MM.1S (cell line): ENCODE measurements around the gene SLC9A1.

Source experiments
- DNase-seq: peaks from one replicate; pipeline ENCODE4 v3.0.0-alpha.2; 2015
- H2AFZ ChIP-seq: fragments of 300-600 bp; sonication (generic); 2 replicates; pipeline ENCODE4 v1.6.0; 2016; ENCODE audit warnings: antibody characterized with exemption, low read length
- H3F3A ChIP-seq: fragments of 300-600 bp; sonication (generic); 2 replicates; pipeline ENCODE4 v1.6.1; 2016; ENCODE audit warnings: mild to moderate bottlenecking, antibody characterized with exemption, low read length, moderate library complexity, mixed read lengths; ENCODE audit not compliant: insufficient read depth
- H3K27ac ChIP-seq: fragments of 300-600 bp; sonication (generic); 2 replicates; pipeline ENCODE4 v1.5.1; 2016; ENCODE audit warnings: mild to moderate bottlenecking, low read length
- H3K27me3 ChIP-seq: fragments of 300-600 bp; sonication (generic); replicated peaks from 2 replicates; pipeline ENCODE4 v1.6.0; 2016; ENCODE audit warnings: low read length; ENCODE audit not compliant: insufficient read depth
- H3K36me3 ChIP-seq: fragments of 300-600 bp; sonication (generic); replicated peaks from 2 replicates; pipeline ENCODE4 v1.6.1; 2016; ENCODE audit warnings: mild to moderate bottlenecking, low read length, mixed read lengths; ENCODE audit not compliant: insufficient read depth
- H3K4me1 ChIP-seq: fragments of 300-600 bp; sonication (generic); 2 replicates; pipeline ENCODE4 v1.6.1; 2016; ENCODE audit warnings: low read length, mixed read lengths
- H3K4me2 ChIP-seq: fragments of 300-600 bp; sonication (generic); 2 replicates; pipeline ENCODE4 v1.6.0; 2016; ENCODE audit warnings: low read depth, low read length
- H3K4me3 ChIP-seq: fragments of 300-600 bp; sonication (generic); 2 replicates; pipeline ENCODE4 v1.5.1; 2016; ENCODE audit warnings: low read length, mixed read lengths
- H3K79me2 ChIP-seq: fragments of 300-600 bp; sonication (generic); 2 replicates; pipeline ENCODE4 v1.6.1; 2016; ENCODE audit warnings: mixed run types, low read length, mixed read lengths
- H3K9ac ChIP-seq: fragments of 300-600 bp; sonication (generic); 2 replicates; pipeline ENCODE4 v1.6.1; 2016; ENCODE audit warnings: low read length, mixed read lengths
- H3K9me2 ChIP-seq: fragments of 300-600 bp; sonication (generic); replicated peaks from 2 replicates; pipeline ENCODE4 v1.6.1; 2016; ENCODE audit warnings: mild to moderate bottlenecking, low read length, mixed read lengths; ENCODE audit not compliant: insufficient read depth
- H3K9me3 ChIP-seq: fragments of 300-600 bp; sonication (generic); replicated peaks from 2 replicates; pipeline ENCODE4 v1.6.1; 2016; ENCODE audit warnings: mild to moderate bottlenecking, low read length, mixed read lengths; ENCODE audit not compliant: insufficient read depth
- H4K20me1 ChIP-seq: fragments of 300-600 bp; sonication (generic); 2 replicates; pipeline ENCODE4 v1.6.1; 2016; ENCODE audit warnings: mild to moderate bottlenecking, low read length, moderate library complexity, mixed read lengths; ENCODE audit not compliant: insufficient read depth
- CTCF ChIP-seq: fragments of 300-600 bp; sonication (generic); IDR thresholded peaks from 2 replicates; pipeline ENCODE4 v1.5.1; 2016; ENCODE audit warnings: antibody characterized with exemption, low read length, mixed read lengths
- EZH2 ChIP-seq: fragments of 300-600 bp; sonication (generic); optimal IDR thresholded peaks from 2 replicates; pipeline ENCODE3; 2017; ENCODE audit warnings: low read depth, mild to moderate bottlenecking, antibody characterized with exemption, low read length, mixed read lengths
- EZH2phosphoT487 ChIP-seq: fragments of 300-600 bp; sonication (generic); IDR thresholded peaks from 2 replicates; pipeline ENCODE4 v1.6.1; 2018; ENCODE audit warnings: antibody characterized with exemption, low read length

SLC9A1 gene

DNA sequence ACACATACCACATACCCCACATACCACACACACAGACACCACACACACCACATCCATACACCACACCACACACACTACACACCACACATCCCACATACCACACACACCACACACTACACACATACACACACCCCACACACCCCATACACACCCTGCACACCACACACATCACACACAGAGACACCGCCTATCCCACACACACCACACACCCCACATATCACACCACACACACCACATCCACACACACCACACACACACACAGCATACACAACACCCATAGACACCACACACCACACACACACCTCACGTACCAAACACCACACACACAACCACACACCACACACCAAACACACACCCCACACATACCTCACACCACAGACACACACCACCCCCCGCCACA is 68.3 kb downstream of the SLC9A1 start:
- H3K4me3 ChIP-seq = no peak overlapping the region
- no peak for DNase-seq
- no peaks in the 10 kb centered on the region for H4K20me1 ChIP-seq
- H2AFZ ChIP-seq = no peak overlapping the region
- no peak overlapping the region for H3K27ac ChIP-seq
- no peak overlapping the region for H3K4me2 ChIP-seq
- no peaks in the 10 kb centered on the region for H3K36me3 ChIP-seq
- no peaks in the 10 kb centered on the region; the same call in 1 of the 2 replicates for H3K27me3 ChIP-seq
- no peaks in the 10 kb centered on the region for H3F3A ChIP-seq
- H3K9me3 ChIP-seq = no peaks in the 10 kb centered on the region
- H3K9ac ChIP-seq = no peak overlapping the region
- no peaks in the 10 kb centered on the region for H3K4me1 ChIP-seq
- no peaks in the 10 kb centered on the region for H3K79me2 ChIP-seq
- H3K9me2 ChIP-seq = no peaks in the 10 kb centered on the region
- TF ChIP-seq CTCF (no peak), EZH2 (no peak), EZH2phosphoT487 (no peak)

GRCh38 chr1:27086026-27086425 is 68.9 kb downstream of the SLC9A1 start:
- Histone ChIP-seq H3K4me2 (no peak overlapping the region), H3K4me3 (no peak overlapping the region), H3K4me1 (no peaks in the 10 kb centered on the region), H3K27ac (no peak overlapping the region), H3K9me2 (no peaks in the 10 kb centered on the region), H2AFZ (no peak overlapping the region), H3K79me2 (no peaks in the 10 kb centered on the region), H3F3A (no peaks in the 10 kb centered on the region), H3K36me3 (no peaks in the 10 kb centered on the region), H3K27me3 (no peaks in the 10 kb centered on the region; the same call in 1 of the 2 replicates), H4K20me1 (no peaks in the 10 kb centered on the region), H3K9ac (no peak overlapping the region), H3K9me3 (no peaks in the 10 kb centered on the region)
- no peak for DNase-seq
- no peak for TF ChIP-seq CTCF
- TF ChIP-seq EZH2phosphoT487 = no peak
- no peak for TF ChIP-seq EZH2

GRCh38 chr1:27084107-27084506 is 70.8 kb downstream of the SLC9A1 start:
- H3K9me2 ChIP-seq = no peaks in the 10 kb centered on the region
- TF ChIP-seq EZH2 (no peak), CTCF (no peak), EZH2phosphoT487 (no peak)
- no peaks in the 10 kb centered on the region for H3K36me3 ChIP-seq
- H3K27me3 ChIP-seq = no peaks in the 10 kb centered on the region; the same call in 1 of the 2 replicates
- H3K4me1 ChIP-seq = no peaks in the 10 kb centered on the region
- no peaks in the 10 kb centered on the region for H3F3A ChIP-seq
- no peaks in the 10 kb centered on the region for H4K20me1 ChIP-seq
- H3K4me3 ChIP-seq = no peak overlapping the region
- DNase-seq = no peak
- no peaks in the 10 kb centered on the region for H3K79me2 ChIP-seq
- H3K9me3 ChIP-seq = no peaks in the 10 kb centered on the region
- H3K4me2 ChIP-seq = no peak overlapping the region
- no peak overlapping the region for H3K9ac ChIP-seq
- H2AFZ ChIP-seq = no peak overlapping the region
- no peak overlapping the region for H3K27ac ChIP-seq

- Histone ChIP-seq H3F3A (no peaks in the 10 kb centered on the region), H3K79me2 (no peaks in the 10 kb centered on the region), H2AFZ (no peak overlapping the region), H3K4me1 (no peaks in the 10 kb centered on the region), H3K9me3 (no peaks in the 10 kb centered on the region), H3K27me3 (peaks cover 6% of the 10 kb centered on the region; the same call in 1 of the 2 replicates), H3K9ac (no peak overlapping the region), H3K9me2 (no peaks in the 10 kb centered on the region), H3K27ac (no peak overlapping the region), H4K20me1 (no peaks in the 10 kb centered on the region), H3K4me2 (no peak overlapping the region), H3K4me3 (no peak overlapping the region), H3K36me3 (no peaks in the 10 kb centered on the region)
- DNase-seq = no peak
- no peak for TF ChIP-seq CTCF
- TF ChIP-seq EZH2 = no peak
- TF ChIP-seq EZH2phosphoT487 = no peak
Measured at GRCh38 chr1:27077968-27078367, 77.0 kb downstream of the SLC9A1 start.
